ENCODE measurements around the gene PPARD.
"Not testable (repeated sequence)": the region's sequence is repeated elsewhere in the genome, so short reads cannot be mapped to it uniquely, and the experiment has no call there.

PPARD gene

GRCh38 chr6:35385457-35386202 is 43.3 kb downstream of the PPARD start:
- Histone ChIP-seq H3K36me3 (no peaks in the 10 kb centered on the region), H3K27ac (no peak overlapping the region), H3K27me3 (no peaks in the 10 kb centered on the region), H3K4me3 (no peak overlapping the region), H3K9me3 (no peaks in the 10 kb centered on the region), H3K4me1 (no peaks in the 10 kb centered on the region)
- intact Hi-C loops (cut with DNase I; ENCODE audit: low total_unique reads): no loop called here
- no peak for DNase-seq
- TF ChIP-seq CTCF (IDR thresholded peaks at IDR 0.05): no peak

GRCh38 chr6:35386989-35387388 is 44.6 kb downstream of the PPARD start:
- no peaks in the 10 kb centered on the region for H3K4me1 ChIP-seq
- DNase-seq: no peak
- no peaks in the 10 kb centered on the region for H3K36me3 ChIP-seq
- no peak for TF ChIP-seq CTCF (IDR thresholded peaks at IDR 0.05)
- H3K27me3 ChIP-seq: no peaks in the 10 kb centered on the region
- intact Hi-C loops (cut with DNase I; ENCODE audit: low total_unique reads): no loop called here
- H3K27ac ChIP-seq: no peak overlapping the region
- H3K4me3 ChIP-seq: no peak overlapping the region
- no peaks in the 10 kb centered on the region for H3K9me3 ChIP-seq

- no peaks in the 10 kb centered on the region for H3K9me3 ChIP-seq
- H3K4me1 ChIP-seq: peaks cover 0 to 7% (median 0%) of the 10 kb centered on the region in 4 donors
- H3K27ac ChIP-seq: no peak overlapping the region
- no peak for DNase-seq
- no peak for TF ChIP-seq CTCF (IDR thresholded peaks at IDR 0.05)
- H3K27me3 ChIP-seq: no peaks in the 10 kb centered on the region
- intact Hi-C loops (cut with DNase I; ENCODE audit: low total_unique reads): no loop called here
- H3K36me3 ChIP-seq: no peaks in the 10 kb centered on the region
- no peak overlapping the region for H3K4me3 ChIP-seq
Measured at GRCh38 chr6:35388030-35388429, 45.7 kb downstream of the PPARD start.

GRCh38 chr6:35388772-35389352 is 46.5 kb downstream of the PPARD start:
- Histone ChIP-seq H3K9me3 (no peaks in the 10 kb centered on the region), H3K27me3 (no peaks in the 10 kb centered on the region), H3K4me1 (peaks cover 0 to 7% (median 0%) of the 10 kb centered on the region in 4 donors), H3K4me3 (no peak overlapping the region), H3K27ac (no peak overlapping the region), H3K36me3 (no peaks in the 10 kb centered on the region)
- no peak for DNase-seq
- intact Hi-C loops (cut with DNase I; ENCODE audit: low total_unique reads): no loop called here
- TF ChIP-seq CTCF (IDR thresholded peaks at IDR 0.05): no peak

- H3K4me1 ChIP-seq; H3K9me3 ChIP-seq; H3K4me3 ChIP-seq; H3K36me3 ChIP-seq; intact Hi-C loops (cut with DNase I; ENCODE audit: low total_unique reads); H3K27me3 ChIP-seq; DNase-seq; H3K27ac ChIP-seq: not testable (repeated sequence)
Measured at GRCh38 chr6:35389386-35389785, 47.0 kb downstream of the PPARD start.

- Histone ChIP-seq H3K4me1 (peaks cover 0 to 7% (median 0%) of the 10 kb centered on the region in 4 donors), H3K27me3 (no peaks in the 10 kb centered on the region), H3K36me3 (no peaks in the 10 kb centered on the region), H3K4me3 (no peak overlapping the region), H3K9me3 (no peaks in the 10 kb centered on the region), H3K27ac (no peak overlapping the region)
- no peak for TF ChIP-seq CTCF (IDR thresholded peaks at IDR 0.05)
- intact Hi-C loops (cut with DNase I; ENCODE audit: low total_unique reads): no loop called here
- DNase-seq: no peak
Measured at GRCh38 chr6:35391240-35391968, 49.0 kb downstream of the PPARD start.

Data from tibial artery (tissue), 4 donors.